ENCODE measurements around the gene SMG6.

GRCh38 chr17:2015314-2015713 is 288.3 kb downstream of the SMG6 start:
- TF ChIP-seq GATA3 (IDR thresholded peaks at IDR 0.05; ENCODE audit: low read depth, low read length) (no peak), GATA2 (IDR thresholded peaks at IDR 0.05; ENCODE audit: low read depth, low read length) (no peak)

Data from SH-SY5Y (cell line).